Measurements from ENCODE around the gene KIF17.

KIF17 gene

GRCh38 chr1:20685741-20686140, 32.1 kb downstream of the KIF17 start:
- no peak overlapping the region for H3K4me3 ChIP-seq (ENCODE audit: low read length)
- TF ChIP-seq, protein P1, sequence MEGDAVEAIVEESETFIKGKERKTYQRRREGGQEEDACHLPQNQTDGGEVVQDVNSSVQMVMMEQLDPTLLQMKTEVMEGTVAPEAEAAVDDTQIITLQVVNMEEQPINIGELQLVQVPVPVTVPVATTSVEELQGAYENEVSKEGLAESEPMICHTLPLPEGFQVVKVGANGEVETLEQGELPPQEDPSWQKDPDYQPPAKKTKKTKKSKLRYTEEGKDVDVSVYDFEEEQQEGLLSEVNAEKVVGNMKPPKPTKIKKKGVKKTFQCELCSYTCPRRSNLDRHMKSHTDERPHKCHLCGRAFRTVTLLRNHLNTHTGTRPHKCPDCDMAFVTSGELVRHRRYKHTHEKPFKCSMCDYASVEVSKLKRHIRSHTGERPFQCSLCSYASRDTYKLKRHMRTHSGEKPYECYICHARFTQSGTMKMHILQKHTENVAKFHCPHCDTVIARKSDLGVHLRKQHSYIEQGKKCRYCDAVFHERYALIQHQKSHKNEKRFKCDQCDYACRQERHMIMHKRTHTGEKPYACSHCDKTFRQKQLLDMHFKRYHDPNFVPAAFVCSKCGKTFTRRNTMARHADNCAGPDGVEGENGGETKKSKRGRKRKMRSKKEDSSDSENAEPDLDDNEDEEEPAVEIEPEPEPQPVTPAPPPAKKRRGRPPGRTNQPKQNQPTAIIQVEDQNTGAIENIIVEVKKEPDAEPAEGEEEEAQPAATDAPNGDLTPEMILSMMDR (conservative IDR thresholded peaks at IDR 0.05; ENCODE audit: low read length) = no peak
- DNase-seq (ENCODE audit: low read depth) = no peak

- H3K4me3 ChIP-seq (ENCODE audit: low read length) = no peak overlapping the region
- TF ChIP-seq, protein P1 (conservative IDR thresholded peaks at IDR 0.05; ENCODE audit: low read length) = no peak
- DNase-seq (ENCODE audit: low read depth) = no peak
Observed at GRCh38 chr1:20685099-20685662, 32.6 kb downstream of the KIF17 start.

- no peak for DNase-seq (ENCODE audit: low read depth)
- H3K4me3 ChIP-seq (ENCODE audit: low read length) = no peak overlapping the region
- TF ChIP-seq, protein P1 (conservative IDR thresholded peaks at IDR 0.05; ENCODE audit: low read length) = no peak
Observed at GRCh38 chr1:20684651-20685050, 33.2 kb downstream of the KIF17 start.

GRCh38 chr1:20684050-20684620, 33.7 kb downstream of the KIF17 start:
- no peak overlapping the region for H3K4me3 ChIP-seq (ENCODE audit: low read length)
- TF ChIP-seq, protein P1 (conservative IDR thresholded peaks at IDR 0.05; ENCODE audit: low read length) = no peak
- DNase-seq (ENCODE audit: low read depth) = no peak

DNA sequence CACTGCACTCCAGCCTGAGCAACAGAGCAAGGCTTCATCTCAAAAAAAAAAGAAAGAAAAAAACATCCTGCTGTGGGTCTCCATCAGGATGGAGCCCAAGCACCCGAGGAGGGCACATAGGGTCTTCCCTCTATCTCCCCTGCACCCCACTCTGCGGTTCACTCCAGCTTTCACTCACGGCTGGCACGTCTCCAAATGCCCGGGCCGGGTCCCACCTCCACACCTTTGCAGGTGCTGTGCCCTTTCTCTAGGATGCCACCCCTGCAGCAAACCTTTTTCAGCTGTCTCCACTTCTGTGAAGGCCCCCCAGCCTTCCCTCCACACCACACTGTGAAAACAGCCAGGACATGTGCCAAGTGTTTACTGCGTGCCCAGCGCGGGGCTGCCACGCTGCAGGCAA, 34.2 kb downstream of the KIF17 start:
- TF ChIP-seq, protein P1 (conservative IDR thresholded peaks at IDR 0.05; ENCODE audit: low read length) = no peak
- DNase-seq (ENCODE audit: low read depth) = no peak
- no peak overlapping the region for H3K4me3 ChIP-seq (ENCODE audit: low read length)

GRCh38 chr1:20682571-20683236, 35.1 kb downstream of the KIF17 start:
- DNase-seq (ENCODE audit: low read depth) = no peak
- TF ChIP-seq, protein P1 (conservative IDR thresholded peaks at IDR 0.05; ENCODE audit: low read length) = no peak
- H3K4me3 ChIP-seq (ENCODE audit: low read length) = no peak overlapping the region

GRCh38 chr1:20681999-20682398, 35.8 kb downstream of the KIF17 start:
- TF ChIP-seq, protein P1 (conservative IDR thresholded peaks at IDR 0.05; ENCODE audit: low read length) = no peak
- no peak overlapping the region for H3K4me3 ChIP-seq (ENCODE audit: low read length)
- no peak for DNase-seq (ENCODE audit: low read depth)
